Stomach (tissue), 9 donors: ENCODE data around the gene PRC1. TPM values are rescaled to one million over a fixed set of nuclear protein-coding genes. Genes with fewer than 3 reads are reported as not detected.

Source experiments
- DNase-seq, 2 donors: peaks; one replicate each; pipeline versions ENCODE4 v3.0.0 to v3.0.0-alpha.2; 2013 to 2019
- H3K27ac ChIP-seq, 5 donors: fragments of 200-600 bp in 4 of 5; sonication (generic) in 4 of 5; one replicate each; pipeline ENCODE4 v1.5.1; 2013 to 2019; ENCODE audit warnings: mild to moderate bottlenecking in 1 of 5, moderate library complexity in 1 of 5
- H3K27me3 ChIP-seq, 3 donors: fragments of 200-600 bp; sonication (generic); one replicate each; pipeline ENCODE4 v1.5.1; 2017 to 2019; ENCODE audit warnings: mixed run types in 1 of 3
- H3K36me3 ChIP-seq, 4 donors: fragments of 200-600 bp; sonication (generic); 1 replicate in 3 of 4; 2 replicates in 1 of 4; pipeline ENCODE4 v1.5.1; 2016 to 2019
- H3K4me1 ChIP-seq, 4 donors: fragments of 200-600 bp; sonication (generic); one replicate each; pipeline ENCODE4 v1.5.1; 2016 to 2019
- H3K4me3 ChIP-seq, 4 donors: fragments of 200-600 bp; sonication (generic) in 3 of 4; one replicate each; pipeline ENCODE4 v1.5.1; 2016 to 2019; ENCODE audit warnings: mild to moderate bottlenecking in 1 of 4
- H3K9me3 ChIP-seq, 4 donors: fragments of 200-600 bp; sonication (generic); one replicate each; pipeline ENCODE4 v1.5.1; 2016 to 2019
- CTCF ChIP-seq, 7 experiments: fragments of 450-650 bp in 4 of 7; fragments of 200-600 bp in 3 of 7; sonication (generic) in 3 of 7; IDR thresholded peaks; one replicate each; pipeline ENCODE4 v1.5.1; 2016 to 2019; ENCODE audit warnings: antibody characterized with exemption in 7 of 7, control low read depth in 2 of 7, mild to moderate bottlenecking in 1 of 7
- EP300 ChIP-seq: sonication (generic); formaldehyde crosslinking; IDR thresholded peaks from one replicate; pipeline ENCODE4 v1.6.1; 2017; ENCODE audit warnings: antibody characterized with exemption
- POLR2A ChIP-seq, 4 donors: fragments of 450-650 bp; IDR thresholded peaks; one replicate each; pipeline ENCODE4 v1.6.1; 2016; ENCODE audit warnings: antibody characterized with exemption in 4 of 4, control low read depth in 2 of 4, mild to moderate bottlenecking in 1 of 4, moderate library complexity in 1 of 4
- POLR2AphosphoS5 ChIP-seq, 3 donors: sonication (generic); formaldehyde crosslinking; IDR thresholded peaks; one replicate each; pipeline ENCODE4 v1.6.1; 2016; ENCODE audit warnings: antibody characterized with exemption in 3 of 3
- WGBS, 5 donors: extraction: QIAGEN DNeasy Blood & Tissue Kit in 3 of 5; methylation state at CpG; one replicate each; pipeline versions ENCODE4 v1.1.5 to v1.1.7; 2013 to 2018; 5-methylcytosine and 5-hydroxymethylcytosine counted together
- intact Hi-C: fragments of 100-400 bp; cut with DNase I; formaldehyde crosslinking; loops from one replicate; pipeline ENCODE4 v1.15.1; 2023; ENCODE audit warnings: low total_unique reads
- polyA plus RNA-seq, 3 donors: library from polyadenylated mRNA; stranded (reverse); fragments of 200-250 nt; gene quantifications; one replicate each; pipeline ENCODE4 v1.2.3, GENCODE V29; 2013
- small RNA-seq, 4 donors: library from RNA; depleted of rRNA; stranded (forward); fragments of <200 nt; gene quantifications; one replicate each; pipeline ENCODE3, GENCODE V24; 2016
- total RNA-seq, 5 donors: library from RNA; depleted of rRNA; stranded (reverse); fragments of >200 nt; gene quantifications; one replicate each; pipeline versions ENCODE4 v1.1.0 to v1.2.3, GENCODE V29; 2014 to 2016
- donor health status: healthy with polysubstance abuse.
- donor health status: Bipolar disorder and iron deficiency.
- donor health status: healthy.

PRC1 gene
- total and polyA plus RNA-seq, 8 donors: 8.2 to 60.7 (median 24.5) TPM

GRCh38 chr15:90917569-90917968, 76.8 kb downstream of the PRC1 start:
- H3K4me3 ChIP-seq: no peak overlapping the region
- peaks cover 77 to 100% (median 96%) of the 10 kb centered on the region in 4 donors for H3K36me3 ChIP-seq
- no peaks in the 10 kb centered on the region for H3K9me3 ChIP-seq
- no peak for DNase-seq
- 91 to 97% (median 94%) methylated on average over 12 of the region's 12 CpGs for WGBS, 5 donors
- TF ChIP-seq EP300: no peak
- no peak for TF ChIP-seq POLR2A (IDR thresholded peaks at IDR 0.05)
- TF ChIP-seq CTCF (IDR thresholded peaks at IDR 0.05): no peak
- no peak for TF ChIP-seq POLR2AphosphoS5 (IDR thresholded peaks at IDR 0.05)
- H3K4me1 ChIP-seq: no peaks in the 10 kb centered on the region
- intact Hi-C loops: no loop called here
- H3K27me3 ChIP-seq: no peaks in the 10 kb centered on the region
- no peak overlapping the region for H3K27ac ChIP-seq

- no peaks in the 10 kb centered on the region for H3K27me3 ChIP-seq
- WGBS, 5 donors: 86 to 92% (median 89%) methylated on average over 11 of the region's 11 CpGs
- DNase-seq: no peak
- peak overlapping the region in 1 of 4 donors; percentile 18 for H3K4me3 ChIP-seq
- peak overlapping the region in 3 of 5 donors; percentile 5 to 67 (median 66) for H3K27ac ChIP-seq
- intact Hi-C loops: no loop called here
- no peaks in the 10 kb centered on the region for H3K9me3 ChIP-seq
- H3K4me1 ChIP-seq: no peaks in the 10 kb centered on the region
- TF ChIP-seq EP300 (no peak), CTCF (IDR thresholded peaks at IDR 0.05) (no peak), POLR2A (IDR thresholded peaks at IDR 0.05) (no peak), POLR2AphosphoS5 (IDR thresholded peaks at IDR 0.05) (no peak)
- H3K36me3 ChIP-seq: peaks cover 85 to 100% (median 100%) of the 10 kb centered on the region in 4 donors
These were observed 77.9 kb downstream of the PRC1 start for GRCh38 chr15:90916461-90916860.

Small RNA genes within 50 kb of the gene (small RNA-seq; reads per million reads assigned to genes)
- gene RF00019: 0 reads per million in 4 donors

Other genes with a start within 250 kb of the PRC1 start
- gene FURIN, start 125.9 kb downstream of the PRC1 start, total RNA-seq: 10 to 100 TPM; 32.7 to 81.1 (median 56.4) TPM
- gene FURIN, start 125.9 kb downstream of the PRC1 start, polyA plus RNA-seq: 10 to 100 TPM; 13.7 to 26.3 (median 21.0) TPM
- gene FES, start 110.0 kb downstream of the PRC1 start, total RNA-seq: 10 to 100 TPM; 13.8 to 49.1 (median 25.1) TPM
- 10 to 100 TPM in 1 of 3 donors, 1 to 10 TPM in 2; 8.0 to 11.8 (median 8.9) TPM for gene FES, start 110.0 kb downstream of the PRC1 start, polyA plus RNA-seq
- gene MAN2A2, start 91.2 kb downstream of the PRC1 start, total RNA-seq: 100 to 1,000 TPM in 3 of 5 donors, 10 to 100 TPM in 2; 30.5 to 286 (median 201) TPM
- gene MAN2A2, start 91.2 kb downstream of the PRC1 start, polyA plus RNA-seq: 10 to 100 TPM in 2 of 3 donors, 1 to 10 TPM in 1; 2.9 to 16.4 (median 16.0) TPM
- gene HDDC3, start 62.0 kb downstream of the PRC1 start, total RNA-seq: 10 to 100 TPM in 3 of 5 donors, not detected in 2; 12.1 to 19.6 (median 12.1) TPM
- gene HDDC3, start 62.0 kb downstream of the PRC1 start, polyA plus RNA-seq: 10 to 100 TPM; 18.8 to 22.1 (median 19.8) TPM
- gene UNC45A, start 59.2 kb downstream of the PRC1 start, total RNA-seq: 10 to 100 TPM; 28.0 to 63.8 (median 45.0) TPM
- gene UNC45A, start 59.2 kb downstream of the PRC1 start, polyA plus RNA-seq: 10 to 100 TPM; 35.7 to 62.7 (median 40.9) TPM
- 10 to 100 TPM in 2 of 5 donors, 1 to 10 TPM in 3; 2.2 to 98.5 (median 8.8) TPM for gene RCCD1, start 39.7 kb downstream of the PRC1 start, total RNA-seq
- 10 to 100 TPM in 1 of 3 donors, 1 to 10 TPM in 2; 6.1 to 11.3 (median 6.7) TPM for gene RCCD1, start 39.7 kb downstream of the PRC1 start, polyA plus RNA-seq
- 10 to 100 TPM in 2 of 5 donors, 1 to 10 TPM in 3; 1.2 to 23.2 (median 7.5) TPM for gene VPS33B, start 28.1 kb upstream of the PRC1 start, total RNA-seq
- 10 to 100 TPM; 12.6 to 13.0 (median 12.6) TPM for gene VPS33B, start 28.1 kb upstream of the PRC1 start, polyA plus RNA-seq
- gene SV2B, start 105.7 kb upstream of the PRC1 start, total RNA-seq: 1 to 10 TPM in 1 of 5 donors, under 1 TPM in 2, not detected in 2; 0.14 to 1.7 (median 0.45) TPM
- gene SV2B, start 105.7 kb upstream of the PRC1 start, polyA plus RNA-seq: under 1 TPM in 2 of 3 donors, not detected in 1; 0.06 to 0.23 TPM